Measurements from ENCODE around the gene DLGAP1. TPM values are rescaled to one million over a fixed set of nuclear protein-coding genes. Genes with fewer than 3 reads are reported as not detected.
A peak's percentile ranks its signal among the peaks of the same experiment; 100 is the strongest.

DLGAP1 gene
- total and polyA plus RNA-seq, 9 donors: 2.0 to 42.7 (median 3.8) TPM

GRCh38 chr18:3879836-3880120, 575.3 kb downstream of the DLGAP1 start:
- WGBS, 3 donors: 97 to 99% (median 98%) methylated on average over 19 of the region's 19 CpGs
- Histone ChIP-seq H3K4me3 (no peak overlapping the region), H3K4me1 (ENCODE audit: insufficient read depth) (no peaks in the 10 kb centered on the region), H3K9me3 (peaks cover 0 to 5% of the 10 kb centered on the region in 2 donors), H3K27ac (no peak overlapping the region), H3K36me3 (no peaks in the 10 kb centered on the region), H3K27me3 (no peaks in the 10 kb centered on the region)
- no peak for TF ChIP-seq POLR2A (IDR thresholded peaks at IDR 0.05)
- TF ChIP-seq EP300 (IDR thresholded peaks at IDR 0.05): no peak
- TF ChIP-seq CTCF (IDR thresholded peaks at IDR 0.05): no peak
- intact Hi-C loops (cut with DNase I): no loop called here
- DNase-seq: no peak

- Histone ChIP-seq H3K9me3 (peaks cover 0 to 5% of the 10 kb centered on the region in 2 donors), H3K27me3 (no peaks in the 10 kb centered on the region), H3K4me1 (ENCODE audit: insufficient read depth) (no peaks in the 10 kb centered on the region), H3K36me3 (no peaks in the 10 kb centered on the region), H3K27ac (no peak overlapping the region), H3K4me3 (no peak overlapping the region)
- intact Hi-C loops (cut with DNase I): no loop called here
- TF ChIP-seq EP300 (IDR thresholded peaks at IDR 0.05): no peak
- TF ChIP-seq CTCF (IDR thresholded peaks at IDR 0.05): no peak
- 96 to 98% (median 98%) methylated on average over 56 to 59 of the region's 59 CpGs for WGBS, 3 donors
- DNase-seq: peak in 1 of 5 donors; percentile 19
Measured at GRCh38 chr18:3879114-3879835, 575.8 kb downstream of the DLGAP1 start.

GRCh38 chr18:3878401-3878800, 576.7 kb downstream of the DLGAP1 start:
- Histone ChIP-seq H3K27ac (no peak overlapping the region), H3K9me3 (peaks cover 0 to 5% of the 10 kb centered on the region in 2 donors), H3K36me3 (no peaks in the 10 kb centered on the region), H3K4me3 (no peak overlapping the region), H3K4me1 (ENCODE audit: insufficient read depth) (no peaks in the 10 kb centered on the region), H3K27me3 (no peaks in the 10 kb centered on the region)
- no peak for TF ChIP-seq POLR2A (IDR thresholded peaks at IDR 0.05)
- no peak for TF ChIP-seq CTCF (IDR thresholded peaks at IDR 0.05)
- no peak for DNase-seq
- WGBS, 3 donors: 81 to 83% (median 82%) methylated on average over 7 of the region's 7 CpGs
- intact Hi-C loops (cut with DNase I): no loop called here

- intact Hi-C loops (cut with DNase I): no loop called here
- 80 to 88% (median 85%) methylated on average over 2 of the region's 2 CpGs for WGBS, 3 donors
- peaks cover 0 to 5% of the 10 kb centered on the region in 2 donors for H3K9me3 ChIP-seq
Measured at GRCh38 chr18:3877678-3878077, 577.4 kb downstream of the DLGAP1 start.

More at GRCh38 chr18:3877678-3878077, 577.4 kb downstream of the DLGAP1 start:
- TF ChIP-seq CTCF (IDR thresholded peaks at IDR 0.05) (no peak), POLR2A (IDR thresholded peaks at IDR 0.05) (no peak), EP300 (IDR thresholded peaks at IDR 0.05) (no peak)
- no peak overlapping the region for H3K4me3 ChIP-seq
- no peaks in the 10 kb centered on the region for H3K36me3 ChIP-seq
- DNase-seq: no peak
- H3K4me1 ChIP-seq (ENCODE audit: insufficient read depth): no peaks in the 10 kb centered on the region
- no peaks in the 10 kb centered on the region for H3K27me3 ChIP-seq
- H3K27ac ChIP-seq: no peak overlapping the region
